Erythroblast (primary cell): ENCODE data around the gene SP5.

Source experiments
- GATA1 ChIP-seq: IDR thresholded peaks from 2 replicates; pipeline ENCODE4 v1.6.1; 2011; ENCODE audit warnings: low read depth, mild to moderate bottlenecking, control low read depth, low read length, moderate library complexity
- POLR2A ChIP-seq: IDR thresholded peaks from 2 replicates; pipeline ENCODE4 v1.6.1; 2011; ENCODE audit warnings: mild to moderate bottlenecking, low read length

DNA sequence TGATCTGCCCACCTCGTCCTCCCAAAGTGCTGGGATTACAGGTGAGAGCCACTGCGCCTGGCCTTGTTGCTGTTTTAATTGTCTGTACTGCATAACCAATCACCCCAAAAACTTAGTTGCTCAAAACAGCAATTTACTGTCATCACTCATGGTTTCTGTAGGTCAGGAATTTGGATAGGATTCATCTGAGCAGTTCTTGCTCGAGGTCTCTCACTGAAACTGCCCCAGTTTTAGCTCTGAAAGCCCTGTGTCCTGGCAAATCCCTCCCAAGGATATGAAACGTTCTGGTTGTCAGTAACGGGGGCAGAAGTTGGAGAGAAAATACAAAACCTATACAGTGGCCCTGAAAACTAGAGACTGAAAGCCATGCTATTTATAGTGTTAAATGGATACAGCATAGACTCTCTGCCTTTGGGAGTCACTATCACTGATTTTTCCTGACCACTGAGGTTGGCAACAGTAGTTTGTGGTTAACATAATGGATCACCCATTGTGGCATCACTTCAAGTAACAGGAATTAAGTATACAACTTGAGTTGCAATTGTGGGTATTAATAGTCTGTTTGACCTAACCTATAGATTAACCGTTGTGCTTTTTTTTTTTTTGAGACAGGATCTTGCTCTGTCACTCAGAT lies 27.9 kb downstream of the SP5 start:
- TF ChIP-seq POLR2A (no peak), GATA1 (no peak)
